Fibroblast of skin of right quadriceps (primary cell): ENCODE results near the gene FZD10.

Experiments used
- DNase-seq: peaks from one replicate; pipeline ENCODE4 v3.0.0-alpha.2; 2013

FZD10 gene

GRCh38 chr12:130162267-130162666, at the start of gene FZD10:
Gene FZD10, plus strand, starts transcription at chr12:130162464. Its CDS starts 479 bp downstream, at chr12:130162943.
- DNase-seq = peak; percentile 49

- DNase-seq = no peak
These were observed 47.3 kb upstream of the FZD10 start for GRCh38 chr12:130114952-130115351.

GRCh38 chr12:130115646-130116045, 46.6 kb upstream of the FZD10 start:
- DNase-seq = no peak

GRCh38 chr12:130116791-130117190, 45.5 kb upstream of the FZD10 start:
- DNase-seq = no peak

- no peak for DNase-seq
These were observed 45.0 kb upstream of the FZD10 start for GRCh38 chr12:130117233-130117632.

- no peak for DNase-seq
These were observed 44.6 kb upstream of the FZD10 start for GRCh38 chr12:130117701-130118100.

- no peak for DNase-seq
These were observed 44.1 kb upstream of the FZD10 start for GRCh38 chr12:130118181-130118580.

- DNase-seq = no peak
These were observed 42.9 kb upstream of the FZD10 start for GRCh38 chr12:130119241-130119861.

GRCh38 chr12:130120012-130120805, 42.1 kb upstream of the FZD10 start:
- DNase-seq = no peak

GRCh38 chr12:130121226-130122000, 40.9 kb upstream of the FZD10 start:
- DNase-seq = no peak

GRCh38 chr12:130122356-130122755, 39.9 kb upstream of the FZD10 start:
- DNase-seq = no peak

GRCh38 chr12:130124106-130124505, 38.2 kb upstream of the FZD10 start:
- DNase-seq = no peak

- no peak for DNase-seq
These were observed 37.5 kb upstream of the FZD10 start for GRCh38 chr12:130124605-130125244.

GRCh38 chr12:130126023-130126432, 36.2 kb upstream of the FZD10 start:
- DNase-seq = no peak

GRCh38 chr12:130127532-130127911, 34.7 kb upstream of the FZD10 start:
- DNase-seq = no peak

- peak; percentile 14 for DNase-seq
These were observed 34.1 kb upstream of the FZD10 start for GRCh38 chr12:130127912-130128789.

- DNase-seq = no peak
These were observed 33.2 kb upstream of the FZD10 start for GRCh38 chr12:130128790-130129735.

GRCh38 chr12:130130346-130130745, 31.9 kb upstream of the FZD10 start:
- DNase-seq = no peak

GRCh38 chr12:130131025-130131424, 31.2 kb upstream of the FZD10 start:
- DNase-seq = no peak

GRCh38 chr12:130131801-130132200, 30.5 kb upstream of the FZD10 start:
- DNase-seq = no peak
